GM12872 (cell line): Measurements from ENCODE around the gene TIAL1.

Experiments used
- TF ChIP-seq, protein P1 (sequence below): IDR thresholded peaks from 3 replicates; pipeline ENCODE4 v1.5.1; 2011; ENCODE audit warnings: low read depth, mild to moderate bottlenecking, low read length, moderate library complexity; ENCODE audit not compliant: insufficient read depth

TIAL1 gene

GRCh38 chr10:119640384-119640783 lies 43.6 kb upstream of the TIAL1 start:
- TF ChIP-seq, protein P1, sequence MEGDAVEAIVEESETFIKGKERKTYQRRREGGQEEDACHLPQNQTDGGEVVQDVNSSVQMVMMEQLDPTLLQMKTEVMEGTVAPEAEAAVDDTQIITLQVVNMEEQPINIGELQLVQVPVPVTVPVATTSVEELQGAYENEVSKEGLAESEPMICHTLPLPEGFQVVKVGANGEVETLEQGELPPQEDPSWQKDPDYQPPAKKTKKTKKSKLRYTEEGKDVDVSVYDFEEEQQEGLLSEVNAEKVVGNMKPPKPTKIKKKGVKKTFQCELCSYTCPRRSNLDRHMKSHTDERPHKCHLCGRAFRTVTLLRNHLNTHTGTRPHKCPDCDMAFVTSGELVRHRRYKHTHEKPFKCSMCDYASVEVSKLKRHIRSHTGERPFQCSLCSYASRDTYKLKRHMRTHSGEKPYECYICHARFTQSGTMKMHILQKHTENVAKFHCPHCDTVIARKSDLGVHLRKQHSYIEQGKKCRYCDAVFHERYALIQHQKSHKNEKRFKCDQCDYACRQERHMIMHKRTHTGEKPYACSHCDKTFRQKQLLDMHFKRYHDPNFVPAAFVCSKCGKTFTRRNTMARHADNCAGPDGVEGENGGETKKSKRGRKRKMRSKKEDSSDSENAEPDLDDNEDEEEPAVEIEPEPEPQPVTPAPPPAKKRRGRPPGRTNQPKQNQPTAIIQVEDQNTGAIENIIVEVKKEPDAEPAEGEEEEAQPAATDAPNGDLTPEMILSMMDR: no peak

- TF ChIP-seq, protein P1: no peak
These were observed 42.2 kb upstream of the TIAL1 start for GRCh38 chr10:119638982-119639381.

DNA sequence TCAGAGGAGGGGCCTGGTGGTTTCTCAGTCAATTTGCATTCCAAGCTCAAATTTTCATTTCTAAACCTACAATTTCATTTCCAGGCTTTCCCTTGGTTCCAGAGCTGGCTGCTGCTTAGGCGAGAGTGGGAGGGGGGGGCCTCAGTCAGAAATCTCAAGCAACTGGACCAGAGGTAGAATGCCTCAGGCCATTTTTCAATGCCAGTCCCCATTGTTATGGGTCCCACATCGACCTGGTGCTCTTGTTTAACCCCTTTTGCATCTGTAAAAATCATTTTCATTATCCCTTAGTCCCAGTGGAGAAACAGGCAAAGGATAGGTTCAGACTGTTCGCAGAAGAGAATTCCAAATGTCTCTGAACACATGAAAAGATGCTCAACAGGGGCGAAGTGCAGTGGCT lies 40.9 kb upstream of the TIAL1 start:
- TF ChIP-seq, protein P1: no peak

DNA sequence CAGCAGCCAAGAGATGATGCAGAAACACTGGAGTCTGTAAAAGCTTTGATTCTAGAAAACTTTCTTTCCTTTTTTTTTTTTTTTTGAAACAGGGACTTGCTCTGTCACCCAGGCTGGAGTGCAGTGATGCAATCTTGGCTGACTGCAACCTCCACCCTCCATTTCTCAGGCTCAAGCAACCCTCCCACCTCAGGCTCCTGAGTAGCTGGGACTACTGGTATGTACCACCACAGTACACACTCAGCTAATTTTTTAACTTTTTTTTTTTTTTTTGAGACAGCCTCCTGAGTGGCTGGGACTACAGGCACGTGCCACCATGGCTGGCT lies 37.4 kb upstream of the TIAL1 start:
- TF ChIP-seq, protein P1: no peak

DNA sequence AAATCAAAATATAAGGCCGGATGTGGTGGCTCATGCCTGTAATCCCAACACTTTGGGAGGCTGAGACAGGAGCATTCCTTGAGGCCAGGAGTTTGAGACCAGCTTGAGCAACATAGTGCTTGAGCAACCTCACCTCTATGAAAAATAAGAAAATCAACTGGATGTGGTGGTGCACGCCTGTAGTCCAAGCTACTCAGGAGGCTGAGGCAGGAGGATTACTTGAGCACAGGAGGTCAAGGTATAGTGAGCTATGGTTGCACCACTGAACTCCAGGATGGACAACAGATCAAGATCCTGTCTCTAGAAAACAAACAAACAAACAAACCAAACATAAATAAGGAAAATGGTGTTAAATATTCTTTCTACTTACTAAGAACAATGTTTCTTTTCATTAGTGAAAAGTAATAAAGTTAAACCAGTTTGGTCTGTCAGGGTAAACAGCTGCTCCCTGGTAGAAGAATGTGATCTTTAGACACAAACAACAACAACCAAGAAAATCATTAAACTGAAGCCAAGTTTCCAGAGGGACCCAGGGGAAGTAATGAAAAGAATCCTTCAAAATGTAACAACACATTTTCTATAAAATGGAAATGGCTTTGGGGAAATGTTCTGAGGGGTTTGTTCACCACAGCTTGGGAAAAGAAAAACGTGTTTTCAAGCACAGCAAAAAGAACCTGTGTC lies 36.9 kb upstream of the TIAL1 start:
- TF ChIP-seq, protein P1: no peak

DNA sequence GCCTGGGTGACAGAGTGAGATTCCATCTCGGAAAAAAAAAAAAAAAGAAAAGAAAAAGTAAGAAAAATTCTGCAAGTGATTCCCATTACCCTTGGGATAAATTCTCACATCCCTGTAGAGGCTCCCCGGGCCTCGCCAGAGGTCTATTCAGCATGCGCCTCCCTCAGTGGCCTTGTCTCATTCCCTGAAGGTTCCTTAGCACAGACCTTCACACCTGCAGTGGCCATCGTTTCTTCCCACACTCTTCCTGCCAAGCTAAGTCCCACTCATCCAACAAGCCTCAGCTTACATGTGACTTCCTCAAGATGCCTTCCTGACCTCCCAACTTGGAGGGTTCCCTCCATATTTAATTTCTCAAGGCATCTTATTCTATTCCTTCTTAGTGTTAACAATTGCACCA lies 33.5 kb upstream of the TIAL1 start:
- TF ChIP-seq, protein P1: no peak

DNA sequence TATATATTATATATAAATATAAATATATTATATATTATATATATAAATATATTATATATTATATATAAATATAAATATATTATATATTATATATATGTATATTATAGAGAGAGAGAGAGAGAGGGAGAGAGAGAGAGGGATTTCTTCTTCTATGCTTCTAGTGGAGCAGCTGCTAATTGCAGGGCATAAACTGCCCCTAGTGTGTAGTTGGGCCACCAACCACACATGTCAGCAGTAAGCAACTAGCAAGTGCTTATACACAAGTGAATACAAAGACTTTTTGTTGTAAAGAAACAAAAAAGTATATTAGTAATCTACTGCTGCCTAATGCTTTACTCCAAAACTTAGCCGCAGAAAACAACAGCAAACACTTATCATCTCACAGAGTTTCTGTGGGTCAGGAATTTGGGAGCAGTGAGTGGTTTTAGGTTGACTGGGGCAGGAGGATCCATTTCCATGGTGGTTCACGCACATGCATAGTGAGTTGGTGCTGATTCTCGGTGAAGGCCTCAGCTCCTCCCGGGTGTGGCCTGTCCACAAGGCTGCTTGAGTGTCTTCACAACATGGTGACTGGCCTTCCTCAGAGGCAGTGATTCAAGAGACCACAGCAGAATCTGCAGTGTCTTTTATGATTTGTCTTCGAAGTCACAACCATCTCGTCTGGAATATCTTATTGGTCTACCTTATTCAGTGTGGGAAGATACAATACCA lies 29.0 kb upstream of the TIAL1 start:
- TF ChIP-seq, protein P1: no peak
